HK-2 (cell line): ENCODE data around the gene PLD6.
"Not testable (repeated sequence)": the region's sequence is repeated elsewhere in the genome, so short reads cannot be mapped to it uniquely, and the experiment has no call there.

Experiments used
- DNase-seq: peaks from one replicate; pipeline ENCODE4 v3.0.0-alpha.2; 2018; ENCODE audit not compliant: unreplicated experiment

Gene PLD6

GRCh38 chr17:17206124-17206912, at the start of gene PLD6:
TSS of gene PLD6 (minus strand) at chr17:17206333. CDS start at chr17:17206286, 47 bp downstream.
- DNase-seq, result peak; percentile 96

- not testable (repeated sequence) for DNase-seq
Observed at GRCh38 chr17:17255689-17256088, 49.6 kb upstream of the PLD6 start.

GRCh38 chr17:17254036-17254435, 47.9 kb upstream of the PLD6 start:
- DNase-seq, result no peak

GRCh38 chr17:17253406-17253805, 47.3 kb upstream of the PLD6 start:
- DNase-seq, result no peak

GRCh38 chr17:17252149-17252661, 46.1 kb upstream of the PLD6 start:
- no peak for DNase-seq

- no peak for DNase-seq
Observed at GRCh38 chr17:17246879-17247278, 40.7 kb upstream of the PLD6 start.

- DNase-seq, result no peak
Observed at GRCh38 chr17:17243163-17243562, 37.0 kb upstream of the PLD6 start.

- no peak for DNase-seq
Observed at GRCh38 chr17:17242246-17242645, 36.1 kb upstream of the PLD6 start.

GRCh38 chr17:17241656-17242055, 35.5 kb upstream of the PLD6 start:
- no peak for DNase-seq

GRCh38 chr17:17239832-17240231, 33.7 kb upstream of the PLD6 start:
- DNase-seq, result no peak

GRCh38 chr17:17237026-17237799, 31.1 kb upstream of the PLD6 start, which contains the start of gene FLCN:
TSS of gene FLCN (minus strand) at chr17:17237168. CDS start at chr17:17228137, 9,031 bp downstream.
- peak; percentile 83 for DNase-seq

- peak; percentile 28 for DNase-seq
Observed at GRCh38 chr17:17236295-17237025, 30.3 kb upstream of the PLD6 start.

- DNase-seq, result peak; percentile 54
Observed at GRCh38 chr17:17235212-17236174, 29.4 kb upstream of the PLD6 start.

- DNase-seq, result no peak
Observed at GRCh38 chr17:17232303-17232621, 26.1 kb upstream of the PLD6 start.

GRCh38 chr17:17231621-17232302, 25.6 kb upstream of the PLD6 start:
- no peak for DNase-seq

GRCh38 chr17:17229416-17230384, 23.6 kb upstream of the PLD6 start:
- no peak for DNase-seq

GRCh38 chr17:17228521-17229279, 22.6 kb upstream of the PLD6 start:
- DNase-seq, result no peak
